D721Med (cell line): ENCODE results near the gene SORBS1.

Experiments used
- DNase-seq: peaks from one replicate; pipeline ENCODE4 v3.0.0; 2011; ENCODE audit warnings: low spot score; ENCODE audit not compliant: insufficient read length
- FAIRE-seq: peaks from 2 replicates; lab custom pipeline; 2011; peaks lifted over from hg19 to GRCh38; lab: Jason Lieb, UNC
- CTCF ChIP-seq: IDR thresholded peaks from 2 replicates; pipeline ENCODE4 v1.5.1; 2012; ENCODE audit warnings: mild to moderate bottlenecking, control low read depth; ENCODE audit not compliant: insufficient read depth; ENCODE audit errors: missing control alignments

Gene SORBS1

GRCh38 chr10:95547197-95547596 lies 14.0 kb downstream of the SORBS1 start:
- no peak for TF ChIP-seq CTCF
- FAIRE-seq (no peak), DNase-seq (no peak)

GRCh38 chr10:95545981-95546380 lies 15.2 kb downstream of the SORBS1 start:
- TF ChIP-seq CTCF: no peak
- FAIRE-seq: no peak
- DNase-seq: no peak

- no peak for TF ChIP-seq CTCF
- DNase-seq: no peak
- FAIRE-seq: no peak
Observed at GRCh38 chr10:95544783-95545500, 16.2 kb downstream of the SORBS1 start.

- FAIRE-seq: no peak
- no peak for TF ChIP-seq CTCF
- no peak for DNase-seq
Observed at GRCh38 chr10:95543459-95543858, 17.7 kb downstream of the SORBS1 start.

- FAIRE-seq: no peak
- DNase-seq: no peak
- no peak for TF ChIP-seq CTCF
Observed at GRCh38 chr10:95542761-95543160, 18.4 kb downstream of the SORBS1 start.

GRCh38 chr10:95542330-95542729 lies 18.8 kb downstream of the SORBS1 start:
- DNase-seq (no peak), FAIRE-seq (no peak)
- no peak for TF ChIP-seq CTCF

GRCh38 chr10:95540514-95541052 lies 20.6 kb downstream of the SORBS1 start:
- FAIRE-seq (no peak), DNase-seq (no peak)
- TF ChIP-seq CTCF: no peak
